Keratinocyte (primary cell): ENCODE data around the gene SOX14. TPM values are rescaled to one million over a fixed set of nuclear protein-coding genes. Genes with fewer than 3 reads are reported as not detected.

Source experiments
- DNase-seq: peaks from one replicate; pipeline ENCODE4 v3.0.0-alpha.2; 2011; ENCODE audit warnings: low read depth, missing footprints, low spot score
- FAIRE-seq: peaks from 2 replicates; lab custom pipeline; 2011; peaks lifted over from hg19 to GRCh38; lab: Jason Lieb, UNC
- H2AFZ ChIP-seq: 2 replicates; pipeline ENCODE4 v1.6.0; 2012; ENCODE audit warnings: low read length, control low read depth, inconsistent platforms; ENCODE audit not compliant: control insufficient read depth
- H3K27ac ChIP-seq: 2 replicates; pipeline ENCODE4 v1.5.1; 2011; ENCODE audit warnings: low read length; ENCODE audit not compliant: control insufficient read depth, insufficient read depth
- H3K27me3 ChIP-seq: 3 replicates; pipeline ENCODE4 v1.6.0; 2011; ENCODE audit warnings: low read length; ENCODE audit not compliant: control insufficient read depth, insufficient read depth; ENCODE audit errors: extremely low read depth
- H3K36me3 ChIP-seq, 2 experiments: 2 replicates in 1 of 2; 3 replicates in 1 of 2; pipeline ENCODE4 v1.5.1; 2011; ENCODE audit warnings: low read length in 2 of 2, mild to moderate bottlenecking in 1 of 2; ENCODE audit not compliant: control insufficient read depth in 2 of 2, insufficient read depth in 2 of 2; ENCODE audit errors: extremely low read depth in 1 of 2
- H3K4me1 ChIP-seq: 3 replicates; pipeline ENCODE4 v1.5.1; 2011; ENCODE audit warnings: low read length; ENCODE audit not compliant: control insufficient read depth, insufficient read depth; ENCODE audit errors: extremely low read depth
- H3K4me2 ChIP-seq: 3 replicates; pipeline ENCODE4 v1.6.0; 2011; ENCODE audit warnings: low read depth, low read length; ENCODE audit not compliant: control insufficient read depth, insufficient read depth; ENCODE audit errors: extremely low read depth
- H3K4me3 ChIP-seq, 3 experiments: fragments of 200-600 bp in 1 of 3; sonication (generic) in 1 of 3; 2 replicates in 2 of 3; 3 replicates in 1 of 3; pipeline ENCODE4 v1.5.1; 2011 to 2016; ENCODE audit warnings: low read length in 3 of 3, mild to moderate bottlenecking in 3 of 3, control low read depth in 2 of 3, inconsistent platforms in 1 of 3, low read depth in 1 of 3, mixed read lengths in 1 of 3, mixed run types in 1 of 3, moderate library complexity in 1 of 3; ENCODE audit not compliant: control insufficient read depth in 2 of 3, insufficient read depth in 2 of 3; ENCODE audit errors: extremely low read depth in 1 of 3
- H3K79me2 ChIP-seq: 2 replicates; pipeline ENCODE4 v1.6.0; 2012; ENCODE audit warnings: low read length; ENCODE audit not compliant: control insufficient read depth, insufficient read depth
- H3K9ac ChIP-seq: 3 replicates; pipeline ENCODE4 v1.6.0; 2011; ENCODE audit warnings: low read length; ENCODE audit not compliant: control insufficient read depth, insufficient read depth; ENCODE audit errors: extremely low read depth
- H3K9me1 ChIP-seq: 3 replicates; pipeline ENCODE4 v1.6.0; 2011; ENCODE audit warnings: low read length; ENCODE audit not compliant: control insufficient read depth, insufficient read depth; ENCODE audit errors: extremely low read depth
- H3K9me3 ChIP-seq: 2 replicates; pipeline ENCODE4 v1.5.1; 2012; ENCODE audit warnings: low read depth, low read length; ENCODE audit not compliant: control insufficient read depth
- H4K20me1 ChIP-seq: 3 replicates; pipeline ENCODE4 v1.6.0; 2011; ENCODE audit warnings: low read length; ENCODE audit not compliant: control insufficient read depth, insufficient read depth; ENCODE audit errors: extremely low read depth
- EZH2 ChIP-seq: IDR thresholded peaks from one replicate; pipeline ENCODE4 v1.6.1; 2012; ENCODE audit warnings: inconsistent platforms, mild to moderate bottlenecking, low read length, moderate library complexity
- dilution Hi-C: fragments of 300-500 bp; cut with MboI; formaldehyde crosslinking; loops from one replicate; pipeline ENCODE4 v1.7.0; 2020; ENCODE audit warnings: low sequenced_read_pairs; ENCODE audit not compliant: extremely low pct_ligation_motif_present
- polyA plus RNA-seq, 5 experiments: library from polyadenylated mRNA; depleted of rRNA in 3 of 5; stranded (reverse) in 3 of 5; stranded (forward) in 1 of 5; unstranded in 1 of 5; fragments of >200 nt; gene quantifications; 1 replicate in 1 of 5; 2 replicates in 3 of 5; 3 replicates in 1 of 5; pipeline versions ENCODE4 v1.2.1 to v1.2.3, GENCODE V29; 2011 to 2012; ENCODE audit warnings: missing spikeins in 2 of 5, low read depth in 1 of 5, low replicate concordance in 1 of 5
- TF ChIP-seq, protein P1 (sequence below), 3 experiments: IDR thresholded peaks in 1 of 3; conservative IDR thresholded peaks in 1 of 3; optimal IDR thresholded peaks in 1 of 3; 2 replicates in 2 of 3; 3 replicates in 1 of 3; pipeline versions ENCODE3 to v1.5.1; 2011; ENCODE audit warnings: low read length in 3 of 3, mild to moderate bottlenecking in 3 of 3, moderate library complexity in 2 of 3, control low read depth in 1 of 3, inconsistent platforms in 1 of 3; ENCODE audit not compliant: insufficient read depth in 2 of 3; ENCODE audit errors: extremely low read depth in 1 of 3

Gene SOX14
- polyA plus RNA-seq, 1 donor (not counting 4 experiments of a cell fraction or from before 2014, with no cell fraction given), result not detected

DNA sequence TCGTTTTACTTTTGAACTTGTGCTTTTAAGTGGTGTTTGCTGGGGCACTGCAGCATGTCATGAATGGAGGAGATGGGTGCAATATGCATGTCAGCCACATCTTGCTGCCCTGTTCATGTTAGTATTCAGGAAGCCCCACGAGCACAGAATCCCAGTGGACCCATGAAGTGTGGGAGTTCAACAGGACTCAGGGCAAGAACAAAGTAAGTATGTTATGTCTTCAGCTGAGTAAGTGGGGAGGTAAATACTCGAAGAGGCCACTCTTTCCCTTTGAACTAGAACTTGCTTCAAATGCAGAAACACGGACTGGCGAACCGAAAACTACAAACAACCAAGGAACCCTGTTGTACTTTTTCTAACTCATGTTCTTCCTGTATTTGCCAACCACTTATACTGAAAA lies 23.4 kb downstream of the SOX14 start:
- Histone ChIP-seq H3K79me2 (no peaks in the 10 kb centered on the region), H3K9me1 (no peaks in the 10 kb centered on the region), H3K4me2 (no peak overlapping the region), H3K4me3 (no peak overlapping the region), H4K20me1 (no peaks in the 10 kb centered on the region), H3K27me3 (no peaks in the 10 kb centered on the region), H3K36me3 (no peaks in the 10 kb centered on the region), H2AFZ (no peak overlapping the region), H3K27ac (no peak overlapping the region), H3K4me1 (no peaks in the 10 kb centered on the region), H3K9me3 (no peaks in the 10 kb centered on the region), H3K9ac (no peak overlapping the region)
- TF ChIP-seq EZH2, result no peak
- TF ChIP-seq, protein P1, sequence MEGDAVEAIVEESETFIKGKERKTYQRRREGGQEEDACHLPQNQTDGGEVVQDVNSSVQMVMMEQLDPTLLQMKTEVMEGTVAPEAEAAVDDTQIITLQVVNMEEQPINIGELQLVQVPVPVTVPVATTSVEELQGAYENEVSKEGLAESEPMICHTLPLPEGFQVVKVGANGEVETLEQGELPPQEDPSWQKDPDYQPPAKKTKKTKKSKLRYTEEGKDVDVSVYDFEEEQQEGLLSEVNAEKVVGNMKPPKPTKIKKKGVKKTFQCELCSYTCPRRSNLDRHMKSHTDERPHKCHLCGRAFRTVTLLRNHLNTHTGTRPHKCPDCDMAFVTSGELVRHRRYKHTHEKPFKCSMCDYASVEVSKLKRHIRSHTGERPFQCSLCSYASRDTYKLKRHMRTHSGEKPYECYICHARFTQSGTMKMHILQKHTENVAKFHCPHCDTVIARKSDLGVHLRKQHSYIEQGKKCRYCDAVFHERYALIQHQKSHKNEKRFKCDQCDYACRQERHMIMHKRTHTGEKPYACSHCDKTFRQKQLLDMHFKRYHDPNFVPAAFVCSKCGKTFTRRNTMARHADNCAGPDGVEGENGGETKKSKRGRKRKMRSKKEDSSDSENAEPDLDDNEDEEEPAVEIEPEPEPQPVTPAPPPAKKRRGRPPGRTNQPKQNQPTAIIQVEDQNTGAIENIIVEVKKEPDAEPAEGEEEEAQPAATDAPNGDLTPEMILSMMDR (optimal IDR thresholded peaks at IDR 0.05 in 1 of 3, IDR thresholded peaks at IDR 0.05 in 1 of 3, conservative IDR thresholded peaks at IDR 0.05 in 1 of 3; ENCODE audit: extremely low read depth in 1 of 3, insufficient read depth in 2 of 3, low read length in 3 of 3), result no peak
- DNase-seq, result no peak
- dilution Hi-C loops, result no loop called here
- no peak for FAIRE-seq

DNA sequence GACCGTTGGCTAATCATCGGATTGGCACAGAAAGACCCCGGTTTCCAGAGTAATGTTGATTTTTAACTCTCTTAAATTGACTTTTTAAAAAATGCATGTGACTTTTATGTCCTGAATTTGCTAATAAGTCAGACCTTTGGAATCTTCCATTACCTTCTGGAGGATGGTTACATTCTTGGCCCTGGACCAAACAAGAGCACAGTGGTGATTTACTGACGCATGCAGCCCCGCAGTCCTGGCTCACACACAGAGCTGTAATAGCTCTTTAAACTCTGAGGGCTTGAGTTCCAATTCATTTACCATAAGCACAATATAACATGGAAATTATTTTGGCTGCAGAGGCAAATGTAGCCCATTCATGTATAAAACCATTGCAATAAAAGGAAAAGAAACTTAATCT lies 25.1 kb downstream of the SOX14 start:
- Histone ChIP-seq H3K4me1 (no peaks in the 10 kb centered on the region), H2AFZ (no peak overlapping the region), H3K4me3 (no peak overlapping the region), H3K79me2 (no peaks in the 10 kb centered on the region), H3K9me1 (no peaks in the 10 kb centered on the region), H3K36me3 (no peaks in the 10 kb centered on the region), H3K9me3 (no peaks in the 10 kb centered on the region), H3K9ac (no peak overlapping the region), H3K27me3 (no peaks in the 10 kb centered on the region), H3K4me2 (no peak overlapping the region), H3K27ac (no peak overlapping the region), H4K20me1 (no peaks in the 10 kb centered on the region)
- FAIRE-seq (no peak), DNase-seq (no peak)
- dilution Hi-C loops, result no loop called here
- no peak for TF ChIP-seq EZH2
- TF ChIP-seq, protein P1 (optimal IDR thresholded peaks at IDR 0.05 in 1 of 3, IDR thresholded peaks at IDR 0.05 in 1 of 3, conservative IDR thresholded peaks at IDR 0.05 in 1 of 3; ENCODE audit: extremely low read depth in 1 of 3, insufficient read depth in 2 of 3, low read length in 3 of 3), result no peak
